Skeletal muscle tissue (tissue), 4 donors: ENCODE data around the gene PLD6. TPM values are rescaled to one million over a fixed set of nuclear protein-coding genes. Genes with fewer than 3 reads are reported as not detected.

Experiments
- H3K27ac ChIP-seq: one replicate; pipeline ENCODE4 v1.7.0; 2013; ENCODE audit warnings: mild to moderate bottlenecking, low read depth, low read length, inconsistent platforms
- H3K27me3 ChIP-seq, 3 donors: one replicate each; pipeline ENCODE4 v1.7.0; 2013; ENCODE audit warnings: low read length in 3 of 3; ENCODE audit not compliant: control insufficient read depth in 3 of 3, insufficient read depth in 3 of 3
- H3K36me3 ChIP-seq, 3 donors: one replicate each; pipeline ENCODE4 v1.7.0; 2013; ENCODE audit warnings: low read length in 3 of 3; ENCODE audit not compliant: control insufficient read depth in 3 of 3, insufficient read depth in 3 of 3
- H3K4me1 ChIP-seq, 3 donors: one replicate each; pipeline ENCODE4 v1.7.0; 2013; ENCODE audit warnings: low read length in 3 of 3, mild to moderate bottlenecking in 3 of 3; ENCODE audit not compliant: control insufficient read depth in 3 of 3, insufficient read depth in 3 of 3
- H3K4me3 ChIP-seq, 3 donors: one replicate each; pipeline ENCODE4 v1.7.0; 2013; ENCODE audit warnings: low read length in 3 of 3
- H3K9ac ChIP-seq, 3 donors: one replicate each; pipeline ENCODE4 v1.7.0; 2013; ENCODE audit warnings: low read length in 3 of 3, mild to moderate bottlenecking in 3 of 3, moderate library complexity in 2 of 3, low read depth in 1 of 3
- H3K9me3 ChIP-seq, 3 donors: one replicate each; pipeline ENCODE4 v1.7.0; 2013; ENCODE audit warnings: low read length in 3 of 3; ENCODE audit not compliant: control insufficient read depth in 3 of 3
- total RNA-seq: library from RNA; depleted of rRNA; stranded (reverse); fragments of >200 nt; gene quantifications from one replicate; pipeline ENCODE4 v1.2.3, GENCODE V29; 2014
- donor health status: Osteomylitis.

The PLD6 gene
- total RNA-seq, 1 donor from 2014 or later, result 4.2 TPM

GRCh38 chr17:17172001-17172939, 33.9 kb downstream of the PLD6 start:
- peak overlapping the region in 1 of 3 donors; percentile 33 for H3K9ac ChIP-seq
- no peaks in the 10 kb centered on the region for H3K27me3 ChIP-seq
- no peak overlapping the region for H3K4me3 ChIP-seq
- peaks cover 0 to 20% (median 0%) of the 10 kb centered on the region in 3 donors for H3K4me1 ChIP-seq
- no peak overlapping the region for H3K27ac ChIP-seq
- H3K36me3 ChIP-seq, result peaks cover 68 to 83% (median 81%) of the 10 kb centered on the region in 3 donors
- no peaks in the 10 kb centered on the region for H3K9me3 ChIP-seq

- Histone ChIP-seq H3K36me3 (peaks cover 68 to 83% (median 81%) of the 10 kb centered on the region in 3 donors), H3K27ac (no peak overlapping the region), H3K27me3 (no peaks in the 10 kb centered on the region), H3K9me3 (no peaks in the 10 kb centered on the region), H3K9ac (no peak overlapping the region), H3K4me3 (no peak overlapping the region), H3K4me1 (peaks cover 0 to 20% (median 0%) of the 10 kb centered on the region in 3 donors)
Measured at GRCh38 chr17:17171186-17171585, 34.9 kb downstream of the PLD6 start.

DNA sequence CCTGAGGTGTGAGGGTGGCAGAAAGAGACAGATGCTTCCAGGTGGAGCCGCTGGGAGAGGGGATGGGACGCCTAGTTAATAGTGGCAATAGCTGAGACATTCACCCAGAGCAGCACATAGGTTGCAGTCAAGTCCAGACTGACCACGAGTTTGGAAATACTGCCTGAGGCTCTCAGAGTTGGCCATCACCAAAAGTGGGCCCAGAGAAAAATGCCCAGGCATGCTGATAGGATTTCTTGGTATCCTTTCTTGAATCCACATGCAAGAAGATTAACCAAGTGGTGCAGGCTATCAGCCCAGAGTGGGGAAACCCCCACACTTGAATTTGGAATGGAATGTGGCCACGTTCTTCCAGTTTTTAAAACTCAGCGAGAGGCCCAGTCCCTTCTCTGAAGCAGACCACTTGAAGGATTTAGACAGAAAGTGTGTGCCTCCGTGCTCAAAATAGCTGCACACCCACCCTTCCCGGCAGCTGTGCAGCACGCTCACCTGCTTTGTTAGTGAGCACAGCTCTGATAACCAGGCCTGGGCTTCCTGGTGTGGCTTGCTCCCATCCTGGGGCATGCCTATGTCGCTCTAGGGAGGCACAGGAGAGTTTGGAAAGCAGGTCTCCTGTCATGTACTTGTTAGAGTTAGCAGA, 35.7 kb downstream of the PLD6 start:
- Histone ChIP-seq H3K4me3 (no peak overlapping the region), H3K27me3 (no peaks in the 10 kb centered on the region), H3K9me3 (no peaks in the 10 kb centered on the region), H3K36me3 (peaks cover 68 to 83% (median 81%) of the 10 kb centered on the region in 3 donors), H3K27ac (no peak overlapping the region), H3K4me1 (peaks cover 0 to 16% (median 0%) of the 10 kb centered on the region in 3 donors), H3K9ac (no peak overlapping the region)

- H3K9ac ChIP-seq, result no peak overlapping the region
- no peak overlapping the region for H3K4me3 ChIP-seq
- no peaks in the 10 kb centered on the region for H3K9me3 ChIP-seq
- peaks cover 71 to 84% (median 82%) of the 10 kb centered on the region in 3 donors for H3K36me3 ChIP-seq
- H3K27ac ChIP-seq, result no peak overlapping the region
- H3K27me3 ChIP-seq, result no peaks in the 10 kb centered on the region
- peaks cover 0 to 16% (median 0%) of the 10 kb centered on the region in 3 donors for H3K4me1 ChIP-seq
Measured at GRCh38 chr17:17169396-17169795, 36.7 kb downstream of the PLD6 start.

DNA sequence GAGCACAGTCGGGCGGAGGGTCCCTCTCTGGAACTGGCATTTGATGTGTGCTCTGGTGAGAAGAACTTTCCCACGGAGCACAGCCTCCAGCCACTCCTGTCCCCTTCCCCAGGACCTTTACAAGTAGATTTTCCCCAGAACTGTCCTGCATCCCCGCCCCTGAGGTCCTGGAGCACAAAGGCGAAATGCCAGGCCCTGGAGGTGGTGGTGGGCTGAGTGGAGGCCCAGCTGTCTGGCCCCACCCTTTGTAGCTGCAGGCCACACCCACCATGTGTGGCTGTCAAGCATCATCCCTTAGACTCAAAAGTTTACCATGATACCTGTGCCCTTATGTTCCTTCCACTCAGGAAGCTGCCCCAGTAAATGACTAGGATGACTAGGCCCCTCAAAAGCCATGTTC, 37.7 kb downstream of the PLD6 start:
- H3K4me3 ChIP-seq, result no peak overlapping the region
- no peaks in the 10 kb centered on the region for H3K9me3 ChIP-seq
- H3K4me1 ChIP-seq, result peaks cover 0 to 16% (median 2%) of the 10 kb centered on the region in 3 donors
- H3K36me3 ChIP-seq, result peaks cover 65 to 80% (median 76%) of the 10 kb centered on the region in 3 donors
- no peaks in the 10 kb centered on the region for H3K27me3 ChIP-seq
- no peak overlapping the region for H3K9ac ChIP-seq
- no peak overlapping the region for H3K27ac ChIP-seq

DNA sequence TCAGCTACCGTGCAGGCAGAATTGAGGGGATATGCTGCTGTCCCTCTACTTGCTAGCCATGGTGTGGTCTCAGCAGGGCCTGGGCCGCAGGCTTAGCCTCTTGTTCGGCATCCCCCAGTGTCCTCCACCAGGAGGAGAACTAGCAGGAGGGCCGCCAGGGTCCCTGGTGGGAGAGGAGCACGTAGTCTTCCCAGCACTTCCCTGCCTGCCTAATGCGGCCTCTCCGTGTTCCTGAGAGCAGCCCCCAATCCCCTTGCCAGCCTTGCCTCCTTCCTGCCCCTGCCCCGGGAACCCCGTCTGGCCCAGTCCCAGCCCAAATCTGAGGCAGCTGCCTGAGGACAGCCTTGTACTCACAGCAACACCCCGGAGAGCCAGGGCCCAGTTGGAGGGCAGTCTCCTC, 38.1 kb downstream of the PLD6 start:
- H3K9me3 ChIP-seq, result no peaks in the 10 kb centered on the region
- peaks cover 65 to 76% (median 74%) of the 10 kb centered on the region in 3 donors for H3K36me3 ChIP-seq

GRCh38 chr17:17167356-17167755, 38.8 kb downstream of the PLD6 start:
- Histone ChIP-seq H3K27me3 (no peaks in the 10 kb centered on the region), H3K9ac (peak overlapping the region in 1 of 3 donors; percentile 3), H3K36me3 (peaks cover 65 to 72% (median 72%) of the 10 kb centered on the region in 3 donors)

More for the DNA sequence above, 38.1 kb downstream of the PLD6 start:
- Histone ChIP-seq H3K27ac (no peak overlapping the region), H3K4me3 (no peak overlapping the region), H3K27me3 (no peaks in the 10 kb centered on the region), H3K9ac (no peak overlapping the region), H3K4me1 (peaks cover 0 to 15% (median 6%) of the 10 kb centered on the region in 3 donors)

GRCh38 chr17:17166446-17166845, 39.7 kb downstream of the PLD6 start:
- Histone ChIP-seq H3K36me3 (peaks cover 66 to 74% (median 72%) of the 10 kb centered on the region in 3 donors), H3K27me3 (no peaks in the 10 kb centered on the region), H3K9ac (no peak overlapping the region), H3K4me1 (peaks cover 0 to 11% (median 9%) of the 10 kb centered on the region in 3 donors), H3K27ac (no peak overlapping the region), H3K9me3 (no peaks in the 10 kb centered on the region), H3K4me3 (no peak overlapping the region)

More at GRCh38 chr17:17167356-17167755, 38.8 kb downstream of the PLD6 start:
- Histone ChIP-seq H3K27ac (no peak overlapping the region), H3K9me3 (no peaks in the 10 kb centered on the region), H3K4me1 (peaks cover 0 to 11% (median 9%) of the 10 kb centered on the region in 3 donors), H3K4me3 (no peak overlapping the region)

DNA sequence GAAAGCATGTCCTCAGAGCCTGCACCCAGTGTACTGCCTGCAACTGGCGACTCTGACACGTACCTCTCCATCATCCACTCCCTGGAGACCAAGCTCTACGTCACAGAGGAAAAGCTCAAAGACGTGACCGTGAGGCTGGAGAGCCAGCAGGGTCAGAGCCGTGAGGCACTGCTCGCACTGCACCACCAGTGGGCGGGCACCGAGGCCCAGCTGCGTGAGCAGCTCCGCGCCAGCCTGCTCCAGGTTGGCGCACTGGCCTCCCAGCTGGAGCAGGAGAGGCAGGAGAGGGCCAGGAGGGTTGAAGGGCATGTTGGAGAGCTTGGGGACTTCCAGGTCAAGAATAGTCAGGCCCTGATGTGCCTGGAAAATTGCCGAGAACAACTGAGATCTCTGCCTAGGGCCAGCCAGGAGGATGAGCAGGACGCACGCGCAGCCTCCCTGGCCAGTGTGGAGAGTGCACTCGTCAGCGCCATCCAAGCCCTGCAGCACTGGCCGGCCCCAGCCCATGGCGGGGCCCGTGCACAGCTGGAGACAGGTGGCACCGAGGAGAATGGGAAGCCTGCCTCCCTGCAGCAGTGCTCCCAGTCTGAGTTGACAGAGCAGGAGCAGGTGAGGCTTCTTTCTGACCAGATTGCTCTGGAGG, 40.3 kb downstream of the PLD6 start:
- H3K36me3 ChIP-seq, result peaks cover 72 to 80% (median 76%) of the 10 kb centered on the region in 3 donors

More for the DNA sequence above, 40.3 kb downstream of the PLD6 start:
- Histone ChIP-seq H3K27ac (no peak overlapping the region), H3K4me3 (no peak overlapping the region), H3K4me1 (peaks cover 0 to 9% (median 6%) of the 10 kb centered on the region in 3 donors), H3K9ac (no peak overlapping the region), H3K9me3 (no peaks in the 10 kb centered on the region), H3K27me3 (no peaks in the 10 kb centered on the region)
